Endometrium (tissue), 2 donors: ENCODE results near the gene MACROH2A2.
"Not testable (repeated sequence)": the region's sequence is repeated elsewhere in the genome, so short reads cannot be mapped to it uniquely, and the experiment has no call there.

Source experiments
- FAIRE-seq: peaks from 2 replicates; lab custom pipeline; 2012; peaks lifted over from hg19 to GRCh38; lab: Jason Lieb, UNC
- donor health status: control.
- donor health status: control.

MACROH2A2 gene

DNA sequence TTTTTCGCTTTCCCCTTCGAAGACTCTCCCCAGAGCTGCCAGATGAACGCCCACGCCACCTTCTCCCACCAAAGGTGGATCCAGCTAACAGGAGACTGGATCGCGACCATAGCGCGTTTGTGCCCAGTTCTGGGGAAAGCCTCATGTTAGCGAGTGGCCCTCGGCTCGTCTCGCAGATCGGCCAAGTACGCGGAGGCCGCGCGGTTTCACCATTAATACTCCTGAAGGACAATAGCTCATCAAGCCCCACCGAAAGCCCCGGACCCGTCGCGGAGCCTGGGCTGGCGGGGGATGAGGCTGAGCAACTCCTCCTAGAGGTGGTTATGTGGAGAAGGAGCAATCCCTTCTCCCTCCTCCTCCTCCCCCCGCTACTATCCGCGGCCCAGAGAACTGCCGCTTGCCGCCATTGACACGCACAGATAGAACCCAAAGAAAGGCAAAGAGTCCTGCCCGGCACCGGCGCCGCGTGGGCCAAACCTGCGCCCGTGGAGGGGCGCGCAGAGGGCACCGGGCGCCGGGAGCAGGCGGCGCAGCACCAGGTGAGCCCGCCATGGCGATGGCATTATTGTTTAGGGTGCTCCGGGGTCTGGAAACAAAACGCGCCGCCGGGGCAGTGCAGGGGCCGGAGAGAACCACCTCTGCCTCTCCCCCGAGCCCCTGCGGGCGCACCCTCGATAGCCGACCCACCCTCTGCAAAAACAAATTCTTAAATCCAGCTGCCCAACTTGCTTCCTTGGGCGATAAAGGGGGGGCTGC, at the start of gene MACROH2A2:
Gene MACROH2A2 (plus strand): TSS at position 385 of the 756 bp plus-strand sequence. CDS start 22,813 bp downstream, outside the sequence.
- FAIRE-seq = peak; percentile 12

DNA sequence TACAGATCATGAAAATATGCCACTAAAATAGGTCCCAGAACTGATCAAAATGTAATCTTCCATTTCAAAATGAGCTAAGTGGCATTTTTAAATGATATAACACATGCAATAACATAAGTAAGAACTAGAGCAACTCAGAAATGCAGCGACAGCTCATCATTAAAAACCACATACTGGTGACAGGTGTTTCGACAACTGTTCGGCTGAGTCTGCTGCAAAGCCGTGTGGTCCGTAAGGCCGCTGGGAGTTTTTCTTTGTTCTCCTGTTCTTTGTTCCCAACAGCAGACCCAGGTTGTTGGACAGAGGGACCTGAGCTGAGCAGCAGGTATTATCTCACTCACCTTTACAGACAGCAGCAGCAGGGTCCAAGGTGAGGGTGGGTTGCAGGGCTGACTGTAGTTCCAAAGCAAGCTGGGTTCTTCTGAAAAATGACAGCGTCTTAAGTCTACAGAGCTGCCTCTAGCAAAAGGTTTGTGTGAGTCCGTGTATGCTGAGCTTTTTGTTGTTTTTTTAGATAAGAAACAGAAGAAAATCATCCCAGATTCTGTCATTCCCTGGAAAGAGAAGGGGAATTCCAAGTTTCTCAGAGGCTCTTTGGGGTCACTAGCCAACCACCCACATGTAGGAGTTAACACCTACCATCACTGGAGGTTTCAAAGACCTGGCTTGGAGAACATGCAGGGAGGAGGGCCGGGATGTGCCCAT, 45.4 kb upstream of the MACROH2A2 start:
- FAIRE-seq = no peak

DNA sequence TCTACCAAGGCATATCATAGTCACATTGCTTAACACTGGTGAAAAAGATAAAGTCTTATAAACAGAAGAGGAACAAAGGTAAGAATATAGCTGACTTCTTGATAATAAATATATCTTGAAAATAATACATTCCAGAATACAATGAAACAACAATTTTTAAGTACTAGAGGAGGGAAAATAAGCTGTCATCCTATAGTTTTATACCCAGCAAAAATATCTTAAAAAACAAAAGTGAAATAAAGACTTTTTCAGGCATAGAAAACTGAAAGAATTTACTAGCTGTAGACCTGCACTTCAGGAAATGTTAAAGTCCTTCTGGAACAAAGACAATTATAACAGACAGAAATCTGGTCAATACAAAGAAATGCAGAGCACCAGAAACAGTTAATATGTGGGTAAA, 21.4 kb upstream of the MACROH2A2 start:
- no peak for FAIRE-seq

DNA sequence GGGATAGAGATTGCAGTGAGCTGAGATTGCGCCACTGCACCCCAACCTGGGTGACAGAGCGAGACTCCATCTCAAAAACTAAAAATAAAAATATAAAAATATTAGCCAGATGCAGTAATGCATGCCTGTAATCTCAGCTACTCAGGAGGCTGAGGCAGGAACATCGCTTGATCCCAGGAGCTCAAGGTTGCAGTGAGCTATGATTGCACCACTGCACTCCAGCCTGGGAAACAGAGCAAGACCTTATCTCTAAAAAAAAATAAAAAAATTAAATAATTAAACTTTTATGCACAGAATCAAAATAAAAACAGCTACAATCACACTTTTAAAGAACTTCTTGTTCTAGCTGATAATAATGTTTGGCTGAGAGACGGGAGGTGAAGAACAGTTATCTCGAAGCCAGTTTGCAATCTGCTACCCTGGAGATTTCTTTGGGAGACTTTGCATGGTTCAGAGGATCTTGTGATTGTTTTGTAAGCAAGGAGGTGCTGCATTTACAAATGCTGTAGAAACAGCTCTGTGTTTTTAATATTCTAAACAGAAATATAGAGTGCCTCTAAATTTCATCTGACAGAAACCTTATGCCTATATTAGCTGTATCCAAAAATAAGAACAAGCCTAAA, 19.9 kb upstream of the MACROH2A2 start:
- FAIRE-seq = no peak

DNA sequence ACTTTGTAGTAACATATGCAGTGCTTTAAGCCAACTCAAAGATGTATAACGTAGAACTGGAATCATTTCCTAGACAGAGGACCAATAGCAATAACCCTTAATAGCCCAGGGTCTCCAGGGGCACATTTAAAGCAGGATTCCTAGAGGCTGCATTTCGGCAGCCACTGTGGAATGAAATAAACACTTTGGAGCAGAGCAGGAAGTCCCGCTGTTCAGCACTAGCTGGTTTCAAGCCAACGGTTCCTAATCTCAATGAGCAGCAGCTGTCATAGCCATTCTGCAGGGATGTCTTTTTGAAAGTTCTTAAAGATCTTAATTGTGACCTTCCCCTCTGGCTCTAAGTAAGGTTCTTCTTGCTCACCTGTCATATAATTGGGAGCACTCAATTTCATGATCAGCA, 18.4 kb upstream of the MACROH2A2 start:
- FAIRE-seq = no peak

DNA sequence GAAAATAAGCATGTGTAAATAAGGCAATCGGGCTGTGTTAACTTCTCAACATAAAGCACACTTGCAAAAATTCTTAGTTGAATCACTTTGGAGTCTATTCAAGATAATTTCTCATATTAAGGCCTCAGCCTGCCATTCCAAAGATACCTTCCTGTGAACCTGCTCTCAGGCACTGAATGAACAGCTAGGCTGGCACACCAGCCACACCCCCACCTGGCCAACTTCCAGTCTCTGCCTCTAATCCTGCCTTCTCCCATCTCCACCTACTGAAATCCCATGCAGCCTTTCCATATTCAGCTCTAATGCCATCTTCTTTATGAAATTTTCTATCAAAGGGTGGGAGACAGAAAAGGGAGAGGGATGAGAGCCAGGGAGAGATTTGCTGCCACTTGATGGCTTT, 17.1 kb upstream of the MACROH2A2 start:
- no peak for FAIRE-seq

DNA sequence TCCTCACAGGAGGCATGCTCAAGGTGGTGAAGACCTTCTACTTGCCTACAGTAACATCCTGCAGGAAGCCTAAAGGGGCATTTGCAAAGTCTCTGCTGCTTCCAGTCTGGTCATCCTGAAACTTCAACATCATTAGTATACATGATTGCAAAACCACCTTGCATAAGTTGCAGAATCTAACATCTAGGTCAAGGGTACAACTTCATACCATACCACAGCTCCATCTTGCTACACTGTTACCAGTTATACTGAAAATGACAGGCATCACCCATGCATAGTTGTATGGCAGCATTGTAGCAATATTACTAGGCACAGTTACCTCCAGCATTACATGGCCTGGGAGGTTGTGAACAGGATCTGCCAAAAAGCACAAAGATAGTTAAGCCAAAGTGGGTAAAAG, 13.7 kb upstream of the MACROH2A2 start:
- FAIRE-seq = no peak

DNA sequence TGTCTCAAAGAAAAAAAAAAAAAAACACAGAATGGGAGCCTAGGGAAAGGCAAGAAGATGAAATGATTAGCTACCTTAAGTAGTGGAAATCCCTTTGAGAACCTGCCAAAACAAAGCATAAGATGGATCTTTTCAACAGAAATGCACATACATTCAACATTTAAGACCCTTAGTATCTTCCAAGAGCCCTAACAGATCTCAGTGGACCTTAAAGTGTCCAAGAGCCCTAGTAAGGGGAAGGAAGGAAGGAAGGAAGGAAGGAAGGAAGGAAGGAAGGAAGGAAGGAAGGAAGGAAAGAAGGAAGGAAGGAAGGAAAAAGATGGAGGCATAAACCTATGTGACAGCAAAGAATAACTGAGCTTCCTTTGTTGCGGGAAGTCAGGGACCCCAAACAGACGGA, 11.6 kb upstream of the MACROH2A2 start:
- FAIRE-seq = no peak

DNA sequence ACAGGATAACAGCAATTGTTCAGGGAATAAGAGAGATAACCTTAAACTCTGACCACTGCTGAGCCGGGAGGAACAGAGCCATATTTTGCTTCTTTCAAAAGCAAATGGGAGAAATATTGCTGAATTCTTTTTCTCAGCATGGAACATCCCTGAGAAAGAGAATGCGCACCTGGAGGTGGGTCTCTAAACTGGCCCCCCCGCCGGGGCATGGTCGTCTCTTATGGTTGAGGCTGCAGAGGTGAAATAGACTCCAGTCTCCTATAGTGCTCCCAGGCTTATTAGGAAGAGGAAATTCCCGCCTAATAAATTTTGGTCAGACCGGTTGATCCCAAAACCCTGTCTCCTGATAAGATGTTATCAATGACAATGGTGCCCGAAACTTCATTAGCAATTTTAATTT, 10.9 kb upstream of the MACROH2A2 start:
- FAIRE-seq = not testable (repeated sequence)

DNA sequence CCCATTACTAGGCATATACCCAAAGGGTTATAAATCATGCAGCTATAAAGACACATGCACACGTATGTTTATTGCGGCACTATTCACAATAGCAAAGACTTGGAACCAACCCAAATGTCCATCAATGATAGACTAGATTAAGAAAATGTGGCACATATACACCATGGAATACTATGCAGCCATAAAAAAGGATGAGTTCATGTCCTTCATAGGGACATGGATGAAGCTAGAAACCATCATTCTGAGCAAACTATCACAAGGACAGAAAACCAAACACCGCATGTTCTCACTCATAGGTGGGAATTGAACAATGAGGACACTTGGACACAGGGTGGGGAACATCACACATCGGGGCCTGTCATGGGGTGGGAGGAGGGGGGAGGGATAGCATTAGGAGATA, 5.6 kb upstream of the MACROH2A2 start:
- not testable (repeated sequence) for FAIRE-seq

DNA sequence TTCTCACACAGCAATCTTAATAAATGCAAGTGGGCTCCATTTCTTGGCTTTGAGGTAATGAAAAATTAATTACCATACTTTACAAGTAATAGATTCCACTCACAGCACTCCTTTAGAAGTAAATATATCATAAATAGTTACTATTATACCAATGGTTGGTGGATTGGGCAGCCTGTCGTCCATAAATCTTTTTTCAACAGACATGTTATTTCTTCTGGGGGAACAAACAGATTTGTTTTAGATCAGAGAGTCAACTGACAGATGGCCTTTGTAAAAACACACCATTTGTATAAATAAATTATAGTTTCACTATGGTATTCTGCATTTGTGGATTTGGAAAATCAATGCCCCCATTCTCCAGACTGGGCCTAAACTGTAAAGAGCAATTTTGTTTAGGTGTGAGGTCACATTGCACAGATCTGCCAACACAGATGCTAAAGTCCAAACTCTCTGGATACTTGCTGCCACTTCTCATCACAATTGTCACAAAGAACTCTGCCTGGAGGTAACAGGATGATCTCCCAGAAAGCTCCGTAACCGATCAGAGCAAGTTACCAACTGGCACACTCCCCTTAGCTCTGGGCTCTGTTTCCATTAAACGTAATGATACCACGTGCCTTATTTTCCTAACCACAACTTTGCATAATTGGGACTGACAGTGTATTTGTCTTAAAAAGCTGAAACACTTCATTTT, 4.5 kb upstream of the MACROH2A2 start:
- no peak for FAIRE-seq

DNA sequence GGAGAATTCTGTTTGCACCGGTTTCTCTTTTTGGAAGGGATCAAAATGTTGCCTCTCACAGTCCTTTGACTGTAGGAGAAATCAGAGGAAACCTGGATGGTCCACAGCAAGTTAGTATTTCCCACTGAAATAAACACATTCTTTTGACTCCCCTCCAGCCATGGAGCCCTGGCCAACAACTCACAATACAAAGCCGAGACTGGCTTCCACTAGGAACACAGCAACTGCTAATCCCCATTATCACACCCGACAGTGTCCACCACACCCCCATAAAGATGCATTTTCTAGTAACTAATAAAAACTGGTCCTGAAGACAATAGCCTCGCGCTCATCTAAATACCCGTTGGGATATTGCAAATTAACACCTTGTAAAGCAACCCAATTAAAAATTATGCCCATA, 798 bp upstream of the MACROH2A2 start:
- no peak for FAIRE-seq

DNA sequence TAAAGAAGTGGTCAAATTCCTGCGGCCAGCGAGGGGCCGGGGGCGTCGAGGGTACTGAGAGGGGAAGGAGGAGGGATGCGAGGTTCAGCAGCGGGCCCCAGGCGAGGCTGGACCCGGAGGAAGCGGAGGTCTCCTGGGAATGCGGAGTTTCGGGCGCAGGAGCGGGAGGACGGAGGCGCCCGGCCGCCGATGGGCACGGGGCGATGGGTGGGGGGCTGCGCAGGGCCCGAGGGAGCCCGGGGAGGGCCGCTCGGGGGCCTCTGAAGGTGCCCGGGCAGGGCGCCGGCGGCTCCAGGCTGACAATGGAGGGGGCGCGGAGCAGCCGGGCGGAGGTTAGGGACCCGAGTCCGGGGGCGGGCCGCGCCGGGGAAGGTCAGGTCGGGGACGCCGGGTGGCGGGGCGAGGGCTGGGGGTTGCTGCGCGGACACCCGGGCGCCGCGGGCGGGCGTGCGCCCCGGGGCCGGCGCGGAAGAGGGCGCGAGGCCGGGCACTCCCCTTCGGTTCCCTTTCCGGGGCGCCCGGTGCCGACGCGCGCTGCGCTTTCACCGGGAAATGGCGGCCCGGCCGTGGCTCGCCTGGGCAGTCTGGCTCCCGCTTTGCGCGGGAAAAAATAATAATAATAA, 683 bp downstream of the MACROH2A2 start:
- FAIRE-seq = no peak

DNA sequence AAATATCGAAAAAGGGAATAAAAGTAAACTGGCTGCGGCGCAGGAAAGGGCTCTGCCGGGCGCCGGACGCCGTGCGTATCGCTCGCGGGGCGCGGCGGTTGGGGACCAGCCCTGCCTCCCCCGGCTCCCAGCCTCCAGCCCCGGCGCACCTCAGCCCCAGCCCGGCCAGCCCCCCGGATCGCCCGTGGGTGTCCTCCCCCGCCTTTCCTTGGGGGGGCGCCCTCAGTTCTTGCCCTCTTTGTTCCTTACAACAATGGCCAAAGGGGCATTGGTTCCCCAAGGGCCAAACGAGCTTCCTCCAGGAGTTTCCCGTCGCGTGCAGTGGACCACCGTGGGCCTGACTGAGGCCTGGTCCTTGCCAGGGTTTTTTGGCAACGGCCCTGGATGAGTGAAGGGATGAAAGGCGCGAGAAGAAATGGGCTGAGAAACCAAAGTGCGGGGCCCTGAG, 1.2 kb downstream of the MACROH2A2 start:
- no peak for FAIRE-seq

DNA sequence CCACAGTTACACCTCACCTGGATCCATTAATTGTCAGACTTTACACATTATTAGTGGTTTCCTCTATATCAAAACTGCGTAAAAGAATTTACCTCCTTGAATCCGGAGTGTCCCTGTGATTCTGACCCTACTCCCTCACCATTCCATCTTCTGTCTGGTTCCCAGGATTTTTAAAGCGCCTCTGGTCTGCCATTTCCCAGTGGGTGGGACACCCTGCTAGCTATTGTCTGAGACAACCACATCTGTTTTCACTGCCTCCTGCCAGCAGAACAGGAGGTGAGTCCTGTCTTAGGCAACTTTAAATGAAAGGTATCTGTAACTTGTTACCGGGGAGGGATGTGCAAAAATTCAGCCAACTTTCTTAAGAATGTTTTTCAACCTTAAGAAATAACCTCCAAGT, 2.3 kb downstream of the MACROH2A2 start:
- FAIRE-seq = no peak

DNA sequence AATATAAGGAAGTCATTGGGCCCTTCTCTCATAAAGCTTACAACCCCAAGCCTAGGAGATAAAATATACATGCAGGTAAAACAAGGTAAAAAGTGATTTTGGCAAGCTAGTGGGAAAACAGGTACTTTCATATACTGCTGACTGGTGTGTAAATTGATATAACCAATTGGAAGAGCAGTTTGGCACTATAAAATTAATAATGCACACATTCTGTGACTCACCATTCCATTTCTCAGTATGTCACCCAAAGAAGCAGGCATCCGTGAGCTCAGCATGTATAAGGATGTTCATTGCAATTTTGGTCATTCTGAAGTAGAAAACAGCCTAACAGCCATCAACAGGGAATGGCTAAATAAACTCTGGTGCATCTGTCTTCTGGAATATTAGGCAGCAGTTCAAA, 2.9 kb downstream of the MACROH2A2 start:
- no peak for FAIRE-seq

DNA sequence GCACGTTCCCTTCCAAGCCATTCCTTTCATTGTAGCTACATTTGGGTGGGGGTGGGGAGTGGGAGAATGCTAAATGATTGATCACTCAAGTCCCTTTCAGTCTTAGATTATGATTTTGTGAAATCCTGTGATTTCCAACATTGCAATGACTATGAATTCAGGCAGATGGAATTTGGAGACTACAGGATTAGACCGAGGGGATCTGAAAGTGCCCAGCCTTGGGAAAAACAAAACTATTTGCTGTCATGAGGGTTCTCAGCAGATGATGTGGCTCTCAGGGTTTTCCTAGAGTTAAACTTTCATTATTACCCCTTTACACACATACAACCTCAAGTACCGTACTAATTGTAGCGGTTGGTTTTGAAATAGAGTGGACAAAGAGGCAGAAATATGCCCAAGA, 4.7 kb downstream of the MACROH2A2 start:
- FAIRE-seq = no peak

DNA sequence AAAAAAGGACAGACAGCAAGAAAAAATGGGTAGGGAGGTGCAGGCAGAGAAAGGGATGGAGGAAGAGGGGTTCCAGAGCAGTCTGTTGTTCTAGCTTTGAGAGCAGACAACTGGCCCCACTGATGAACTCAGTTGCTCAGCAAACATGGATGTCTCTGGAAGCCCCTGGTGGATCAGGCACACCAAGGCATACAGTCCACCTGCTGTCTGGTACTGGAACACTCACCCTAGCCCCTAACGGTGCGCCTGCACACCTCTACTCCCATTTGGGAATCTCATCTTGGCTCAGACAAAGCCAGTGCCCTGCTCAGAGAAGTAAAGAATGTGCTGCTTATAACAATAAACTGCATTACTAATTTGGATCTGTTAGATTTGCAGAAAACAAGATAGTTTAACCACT, 7.7 kb downstream of the MACROH2A2 start:
- FAIRE-seq = no peak

DNA sequence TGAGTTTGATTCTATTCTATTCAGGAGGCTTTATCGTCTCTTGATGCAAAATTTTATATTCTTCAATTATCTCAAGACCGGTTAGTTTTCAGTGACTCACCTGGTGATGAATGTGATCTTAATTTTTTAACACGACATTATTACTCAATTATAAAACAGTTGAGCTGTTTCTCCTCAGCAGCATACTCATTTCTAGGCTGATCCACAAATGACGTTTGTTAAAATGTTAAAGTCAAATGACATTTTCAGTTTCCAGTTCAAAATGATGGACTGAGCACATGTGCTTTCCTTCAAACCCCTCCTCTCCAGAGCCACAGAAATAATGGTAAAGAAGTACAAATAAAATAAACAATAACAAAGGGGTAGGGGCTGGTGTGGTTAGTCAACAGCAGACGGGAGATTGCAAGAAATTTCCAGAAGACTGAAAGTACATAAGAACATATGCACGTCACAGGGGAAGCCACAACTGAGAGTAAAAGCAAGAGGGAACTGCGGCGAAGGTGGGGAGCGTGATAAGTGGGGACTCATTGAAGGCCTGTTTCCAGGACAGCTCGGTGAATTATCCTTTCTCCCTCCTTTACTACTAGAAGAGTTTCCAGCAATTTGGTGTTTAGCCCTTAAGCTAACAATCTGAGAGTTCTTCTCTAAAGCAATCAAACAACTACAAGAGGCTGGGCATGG, 10.9 kb downstream of the MACROH2A2 start:
- FAIRE-seq = no peak

DNA sequence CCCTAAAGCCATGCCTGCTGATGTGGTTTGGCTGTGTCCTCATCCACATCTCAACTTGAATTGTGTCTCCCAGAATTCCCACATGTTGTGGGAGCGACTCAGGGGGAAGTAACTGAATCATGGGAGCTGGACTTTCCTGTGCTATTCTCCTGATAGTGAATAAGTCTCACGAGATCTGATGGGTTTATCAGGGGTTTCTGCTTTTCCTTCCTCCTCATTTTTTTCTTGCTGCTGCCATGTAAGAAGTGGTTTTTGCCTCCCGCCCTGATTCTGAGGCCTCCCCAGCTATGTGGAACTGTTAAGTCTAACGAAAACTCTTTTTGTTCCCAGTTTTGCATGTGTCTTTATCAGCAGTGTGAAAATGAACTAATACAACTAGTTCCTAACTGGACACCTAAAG, 11.8 kb downstream of the MACROH2A2 start:
- FAIRE-seq = no peak

DNA sequence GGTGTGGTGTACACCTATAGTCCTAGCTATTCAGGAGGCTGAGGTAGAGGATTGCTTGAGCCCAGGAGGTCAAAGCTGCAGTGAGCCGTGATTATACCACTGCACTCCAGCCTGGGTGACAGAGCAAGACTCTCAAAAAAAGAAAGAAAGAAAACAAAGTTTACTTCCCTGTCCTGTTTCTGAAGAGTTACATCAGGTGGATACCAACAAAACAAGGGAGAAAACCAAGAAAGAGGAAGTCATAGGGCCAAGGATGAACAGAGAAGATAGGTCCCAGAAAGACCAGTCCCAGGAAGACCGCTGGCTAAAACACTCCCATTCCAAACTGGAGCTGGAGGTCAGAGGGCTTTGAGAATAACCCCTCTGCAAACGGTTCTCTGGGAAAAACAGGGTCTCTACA, 13.5 kb downstream of the MACROH2A2 start:
- FAIRE-seq = no peak

DNA sequence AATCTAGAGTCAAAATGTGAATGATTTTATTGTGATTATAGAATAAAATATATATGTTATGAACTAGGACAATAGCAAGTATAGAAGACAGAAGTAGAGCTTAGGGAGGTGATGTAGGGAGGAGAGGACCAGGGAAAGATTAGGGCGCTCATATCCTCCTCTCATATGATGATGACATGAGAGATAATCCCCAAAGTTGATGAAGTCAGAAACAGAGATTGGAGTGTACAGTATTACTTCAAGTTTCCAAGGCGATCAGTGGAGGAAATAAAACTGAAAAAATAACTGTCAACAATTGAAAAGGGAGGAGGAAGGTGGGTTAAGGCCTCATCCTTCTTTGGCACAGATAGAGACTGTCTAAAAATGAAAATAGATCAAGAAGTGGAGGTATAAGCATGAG, 14.9 kb downstream of the MACROH2A2 start:
- no peak for FAIRE-seq
